NCI-H128 (cell line): ENCODE data around the gene ZNF354B.
"Not testable (repeated sequence)": the region's sequence is repeated elsewhere in the genome, so short reads cannot be mapped to it uniquely, and the experiment has no call there.

ENCODE experiments used
- DNase-seq: peaks from one replicate; lab custom pipeline; 2025; ENCODE audit not compliant: unreplicated experiment; lab: John Stamatoyannopoulos, UW

Gene ZNF354B

DNA sequence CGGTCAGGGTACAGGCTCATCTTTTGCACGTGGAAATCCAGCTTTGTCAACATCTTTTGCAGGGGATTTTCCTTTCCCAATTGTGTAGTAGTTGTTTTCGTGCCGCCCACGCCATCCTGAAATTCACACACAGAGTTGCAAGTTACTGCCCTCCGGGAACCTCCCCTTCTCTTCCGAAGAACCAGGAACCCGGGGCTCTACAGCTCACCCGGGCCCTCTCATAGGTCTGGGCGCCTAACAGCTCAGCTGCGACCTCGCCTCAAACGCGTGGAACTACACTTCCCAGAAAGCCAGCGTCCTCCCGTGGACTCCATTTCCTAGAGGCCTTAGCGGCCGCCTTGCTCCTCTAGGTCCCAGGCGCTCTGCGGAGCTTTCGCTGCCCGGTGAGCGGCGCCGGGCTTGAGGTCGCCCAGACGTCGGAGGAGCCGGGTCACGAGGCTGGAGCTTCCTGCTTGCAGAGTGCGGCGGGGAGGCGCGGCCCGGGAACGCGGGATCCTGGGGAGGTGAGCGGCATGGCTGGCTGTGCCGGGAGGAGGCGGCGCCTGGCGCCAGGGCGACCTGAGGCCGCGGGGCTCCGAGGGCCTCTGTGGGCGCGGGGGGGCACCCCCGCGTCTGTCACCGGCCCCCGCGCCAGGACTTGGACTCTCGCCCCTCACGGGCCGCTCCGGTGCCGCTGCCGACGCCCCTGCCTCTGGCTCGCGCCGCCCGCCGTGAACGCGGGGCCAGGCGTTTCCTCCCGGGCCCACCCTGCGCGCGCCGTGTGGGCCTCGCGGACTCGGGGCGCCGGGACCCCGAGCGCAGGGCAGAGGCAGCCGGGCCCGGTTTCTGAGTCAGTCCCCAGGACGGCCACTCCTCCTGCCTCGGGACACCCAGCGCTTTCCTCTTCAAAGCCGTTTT is at the start of gene ZNF354B:
Gene ZNF354B (plus strand): TSS at position 329 of the 897 bp plus-strand sequence. CDS start 1,095 bp downstream, outside the sequence.
- DNase-seq = peak; percentile 69

DNA sequence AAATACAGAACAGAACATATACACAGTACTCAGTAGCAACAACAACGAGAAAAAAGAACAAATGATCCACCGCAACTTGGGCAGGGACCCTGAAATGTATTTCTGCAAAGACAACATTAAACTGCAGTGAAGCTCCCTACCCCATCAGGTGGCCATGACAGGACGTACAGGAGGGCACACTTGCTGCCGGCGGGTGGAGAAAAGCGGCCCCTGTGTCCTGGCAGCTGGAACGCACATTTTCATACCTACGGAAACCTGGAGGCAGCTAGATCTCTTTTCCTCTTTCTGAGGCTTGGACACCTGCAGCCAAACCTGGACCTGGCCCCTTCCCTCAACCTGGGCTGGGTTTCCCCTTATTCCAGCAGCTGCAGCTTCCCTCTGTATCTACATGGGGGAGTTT is 42.2 kb upstream of the ZNF354B start:
- DNase-seq = no peak

GRCh38 chr5:178818094-178818493 is 41.7 kb upstream of the ZNF354B start:
- DNase-seq = no peak

DNA sequence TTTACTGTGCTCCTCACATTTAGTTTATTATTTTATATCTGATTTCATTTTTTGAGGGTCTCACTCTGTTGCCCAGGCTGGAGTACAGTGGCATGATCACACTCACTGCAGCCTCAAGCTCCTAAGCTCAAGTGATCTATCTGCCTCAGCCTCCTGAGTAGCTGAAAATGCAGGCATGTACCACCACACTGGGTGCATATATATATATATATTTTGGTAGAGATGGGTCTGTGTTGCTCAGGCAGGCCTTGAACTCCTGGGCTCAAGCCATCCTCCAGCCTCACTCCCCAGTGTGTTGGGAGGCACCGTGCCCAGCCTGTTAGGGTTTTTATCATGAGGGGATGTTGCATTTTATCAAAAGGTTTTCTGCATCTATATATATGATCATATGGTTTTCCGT is 39.8 kb upstream of the ZNF354B start:
- DNase-seq = no peak

- DNase-seq = no peak
Observed at GRCh38 chr5:178825444-178825843, 34.3 kb upstream of the ZNF354B start.

GRCh38 chr5:178826216-178826615 is 33.5 kb upstream of the ZNF354B start:
- DNase-seq = no peak

- no peak for DNase-seq
Observed at GRCh38 chr5:178827636-178828035, 32.1 kb upstream of the ZNF354B start.

- DNase-seq = no peak
Observed at GRCh38 chr5:178831049-178831448, 28.7 kb upstream of the ZNF354B start.

DNA sequence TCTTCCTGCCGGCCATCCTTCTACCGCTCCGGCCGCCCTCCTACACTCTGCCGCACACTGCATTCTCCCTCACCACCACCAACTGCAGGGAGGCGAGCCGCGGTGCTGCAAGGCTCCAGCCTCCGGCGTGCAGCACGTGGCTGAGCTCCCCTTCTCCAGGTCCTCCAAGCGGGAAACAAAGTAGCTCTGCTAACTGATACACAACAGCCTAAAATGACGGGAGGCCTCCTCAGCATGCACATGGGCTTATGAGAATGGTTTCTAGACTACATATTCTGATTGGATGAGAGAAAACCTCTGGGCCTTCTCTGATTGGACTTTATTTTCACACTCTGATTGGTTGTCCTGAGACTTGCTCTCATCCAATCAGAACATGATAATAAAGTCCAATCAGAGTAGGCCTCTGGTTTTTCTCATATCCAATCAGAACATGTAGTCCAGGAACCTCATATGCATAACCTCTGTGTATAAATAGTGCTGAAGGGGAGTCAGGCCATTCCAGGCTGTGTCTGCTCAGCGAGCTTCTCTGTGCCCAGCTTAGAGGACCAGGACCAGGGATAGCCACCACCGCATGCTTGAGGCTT is 27.0 kb upstream of the ZNF354B start:
- no peak for DNase-seq

DNA sequence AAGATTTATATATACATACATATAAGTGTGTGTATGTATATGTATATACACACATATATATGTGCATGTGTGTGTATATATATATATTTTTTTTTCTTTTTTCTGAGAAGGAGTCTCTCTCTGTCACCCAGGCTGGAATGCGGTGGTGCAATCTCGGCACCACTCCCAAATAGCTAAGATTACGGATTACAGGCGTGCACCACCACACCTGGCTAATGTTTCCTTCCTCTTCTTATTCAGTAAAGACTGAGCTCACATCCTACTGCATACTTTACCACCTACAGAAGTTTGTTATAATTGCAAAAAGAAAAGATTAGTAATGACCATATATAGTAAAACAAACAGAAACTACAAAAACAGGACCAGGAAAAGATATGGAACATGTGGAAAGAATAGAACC is 23.1 kb upstream of the ZNF354B start:
- DNase-seq = no peak

DNA sequence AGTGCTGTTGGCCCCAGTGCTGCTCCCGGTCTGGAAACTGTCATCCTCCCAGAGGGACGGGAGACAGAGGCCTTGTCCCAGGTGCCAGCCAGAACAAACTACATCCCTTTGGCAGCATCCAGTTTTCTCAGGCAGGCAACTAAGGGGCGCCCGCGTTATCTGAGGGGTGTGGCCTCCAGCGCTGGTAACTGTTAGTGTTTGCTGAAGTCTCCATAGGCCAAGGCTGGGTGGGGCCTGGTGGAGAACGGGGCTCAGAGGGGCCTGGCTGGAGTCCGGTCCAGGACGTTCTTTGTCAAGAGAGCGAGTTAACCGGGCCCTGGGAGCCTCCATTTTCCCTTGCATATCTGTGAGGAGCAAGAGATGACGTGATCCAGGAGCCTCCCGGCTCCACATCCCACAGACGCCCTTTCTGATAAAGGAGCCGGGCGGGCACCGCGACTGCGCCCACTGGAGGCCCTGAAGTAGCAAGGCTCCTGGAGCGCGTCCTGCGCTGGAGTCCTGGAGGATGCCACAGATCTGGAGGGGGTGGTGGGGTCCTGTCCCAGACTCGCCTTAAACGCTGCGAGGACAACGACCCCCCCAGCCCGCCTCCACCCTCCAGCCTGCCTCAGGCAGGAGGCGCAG is 20.9 kb upstream of the ZNF354B start:
- not testable (repeated sequence) for DNase-seq

- DNase-seq = peak; percentile 25
Observed at GRCh38 chr5:178839319-178839704, 20.4 kb upstream of the ZNF354B start.

DNA sequence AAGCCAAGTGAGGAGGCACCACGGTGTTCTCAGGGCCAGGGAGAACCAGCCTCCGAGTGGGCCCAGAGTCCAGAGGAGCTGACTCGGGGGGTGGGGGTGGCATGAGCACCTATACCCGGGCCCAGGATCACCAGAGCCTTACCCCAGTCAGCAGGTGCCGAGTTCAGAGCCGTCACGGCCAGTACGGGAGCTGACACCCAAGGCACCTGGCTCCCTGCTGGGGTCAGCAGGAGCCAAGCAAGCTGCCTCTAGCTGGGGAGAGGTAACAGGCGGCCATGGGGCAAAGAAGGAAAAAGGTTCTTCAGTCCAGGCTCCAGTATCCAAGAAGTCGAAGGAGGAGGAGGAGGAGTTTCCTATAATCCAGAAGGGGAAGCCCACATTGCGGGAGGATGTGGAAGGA is 19.4 kb upstream of the ZNF354B start:
- not testable (repeated sequence) for DNase-seq

- DNase-seq = no peak
Observed at GRCh38 chr5:178849316-178849715, 10.4 kb upstream of the ZNF354B start.

DNA sequence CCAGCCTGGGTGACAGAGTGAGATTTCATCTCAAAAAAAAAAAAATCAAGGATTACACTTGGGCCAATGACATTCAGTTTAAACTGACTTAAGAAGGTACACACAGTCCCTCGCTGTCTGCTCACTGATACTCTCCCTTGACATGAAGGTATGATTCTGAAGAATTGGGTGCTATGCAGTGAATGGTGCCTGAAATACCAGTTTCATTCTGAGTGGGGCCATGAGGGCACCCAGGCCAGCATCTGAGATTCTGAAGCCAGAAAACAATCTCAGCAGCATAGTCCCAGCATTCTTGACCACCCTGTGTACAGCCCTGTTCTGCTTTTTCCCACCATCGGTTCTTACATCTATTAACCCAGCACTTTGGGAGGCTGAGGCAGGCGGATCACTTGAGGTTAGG is 7.8 kb upstream of the ZNF354B start:
- DNase-seq = no peak

DNA sequence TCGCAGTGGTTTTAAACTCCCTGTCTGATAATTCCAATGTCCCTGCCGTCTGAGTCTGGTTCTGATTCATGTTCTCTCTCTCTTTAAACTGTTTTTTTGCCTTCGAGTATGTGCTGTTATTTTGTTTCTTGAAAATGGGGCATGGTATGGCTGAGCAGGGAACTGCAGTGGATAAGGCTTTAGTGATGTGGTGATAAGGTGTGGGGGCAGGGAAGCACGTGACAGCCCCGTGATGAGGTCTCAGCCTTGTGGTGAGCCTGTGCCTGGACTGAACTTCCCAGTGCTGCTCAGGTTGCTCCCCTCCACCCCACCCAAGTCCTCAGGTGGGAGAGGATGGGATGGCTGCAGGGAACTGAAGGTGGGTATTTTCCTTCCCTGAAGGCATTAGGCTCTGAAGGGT is 5.5 kb upstream of the ZNF354B start:
- no peak for DNase-seq

GRCh38 chr5:178860615-178861014 is 862 bp downstream of the ZNF354B start:
- not testable (repeated sequence) for DNase-seq

- DNase-seq = no peak
Observed at GRCh38 chr5:178861627-178862026, 1.9 kb downstream of the ZNF354B start.

GRCh38 chr5:178866946-178867345 is 7.2 kb downstream of the ZNF354B start:
- DNase-seq = no peak

- no peak for DNase-seq
Observed at GRCh38 chr5:178869577-178869976, 9.8 kb downstream of the ZNF354B start.

GRCh38 chr5:178870411-178870810 is 10.7 kb downstream of the ZNF354B start:
- DNase-seq = no peak

DNA sequence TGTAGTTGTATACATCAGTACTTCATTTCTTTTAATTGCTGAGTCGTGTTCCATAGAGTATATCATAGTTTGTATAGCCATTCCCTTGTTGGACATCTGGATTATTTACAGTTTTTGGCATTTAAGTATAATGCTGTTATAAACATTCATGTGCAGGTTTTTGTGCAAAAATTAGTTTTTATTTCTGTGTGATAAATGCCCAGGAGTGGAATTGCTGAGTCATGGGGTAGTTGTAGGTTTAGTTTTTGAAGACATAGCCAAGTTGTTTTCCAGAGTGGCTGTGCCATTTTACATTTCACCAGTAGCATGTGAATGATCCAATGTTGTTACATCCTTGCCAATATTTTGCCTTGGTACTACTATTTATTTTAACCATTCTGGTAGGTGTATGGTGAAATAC is 12.5 kb downstream of the ZNF354B start:
- no peak for DNase-seq
